ENCODE measurements around the gene KITLG. TPM values are rescaled to one million over a fixed set of nuclear protein-coding genes. Genes with fewer than 3 reads are reported as not detected.

Gene KITLG
- total and polyA plus RNA-seq, 2 of the 8 experiments (the other 6 are each of a cell fraction or from before 2014, with no cell fraction given): 1.3 to 7.8 TPM

GRCh38 chr12:88544991-88545980 is 35.0 kb downstream of the KITLG start:
- DNase-seq (ENCODE audit: low read depth in 1 of 2, low spot score in 2 of 2) (no peak), FAIRE-seq (no peak)
- Histone ChIP-seq H2BK15ac (ENCODE audit: low read length) (no peak overlapping the region), H3K23me2 (ENCODE audit: low read depth, low read length) (no peaks in the 10 kb centered on the region), H3K36me3 (ENCODE audit: control insufficient read depth in 2 of 4, insufficient read depth in 4 of 4, low read length in 3 of 4) (no peaks in the 10 kb centered on the region), H2AFZ (ENCODE audit: low read length) (no peak overlapping the region), H3K14ac (ENCODE audit: insufficient read length) (no peak overlapping the region), H3K9ac (replicated peaks in 1 of 4; ENCODE audit: extremely low read depth in 1 of 4, low read depth in 3 of 4, low read length in 3 of 4) (no peak overlapping the region), H2BK12ac (ENCODE audit: low read depth, low read length) (no peak overlapping the region), H3K9me3 (ENCODE audit: insufficient read depth in 2 of 2, low read depth in 1 of 2, low read length in 1 of 2) (no peaks in the 10 kb centered on the region), H3K79me2 (ENCODE audit: control insufficient read depth in 1 of 2, insufficient read depth in 2 of 2, low read length in 2 of 2) (no peaks in the 10 kb centered on the region), H3K18ac (ENCODE audit: extremely low read depth, low read length) (no peak overlapping the region), H2BK20ac (ENCODE audit: low read length) (no peak overlapping the region), H4K20me1 (replicated peaks in 1 of 2; ENCODE audit: control insufficient read depth in 1 of 2, insufficient read depth in 2 of 2, low read length in 2 of 2) (no peaks in the 10 kb centered on the region), H3K23ac (ENCODE audit: insufficient read length) (no peak overlapping the region), H3K27me3 (replicated peaks in 1 of 4; ENCODE audit: control insufficient read depth in 3 of 4, extremely low read depth in 1 of 4, insufficient read depth in 3 of 4, low read length in 3 of 4) (no peaks in the 10 kb centered on the region), H3K4ac (replicated peaks; ENCODE audit: insufficient read length, low read depth, low read length) (no peak overlapping the region), H3K27ac (ENCODE audit: low read depth, low read length) (no peak overlapping the region), H2BK5ac (ENCODE audit: low read depth, low read length) (0 out of 2 replicates have a peak overlapping the region, but pooled peaks have one; percentile 19), H3K4me2 (ENCODE audit: insufficient read depth in 1 of 2, low read depth in 2 of 2, low read length in 2 of 2) (no peak overlapping the region), H4K91ac (replicated peaks; ENCODE audit: insufficient read length, low read length) (no peak overlapping the region), H3K79me1 (ENCODE audit: low read depth, low read length) (no peaks in the 10 kb centered on the region), H2BK120ac (replicated peaks; ENCODE audit: low read depth, low read length) (no peak overlapping the region), H2AK5ac (ENCODE audit: low read depth, low read length) (no peak overlapping the region), H4K5ac (ENCODE audit: insufficient read length, low read depth, low read length) (no peak overlapping the region), H3K4me3 (ENCODE audit: extremely low read depth in 1 of 4, insufficient read depth in 2 of 4, low read depth in 3 of 4, low read length in 4 of 4) (no peak overlapping the region), H4K8ac (ENCODE audit: extremely low read depth, insufficient read depth, low read length) (no peak overlapping the region), H3K4me1 (replicated peaks in 1 of 4; ENCODE audit: control insufficient read depth in 3 of 4, insufficient read depth in 4 of 4, low read length in 3 of 4) (no peaks in the 10 kb centered on the region), H3K56ac (replicated peaks; ENCODE audit: insufficient read length, low read depth, low read length) (no peak overlapping the region)
- ChIA-PET CTCF (ENCODE audit: partially characterized antibody) (interaction anchor here (0.7 to 1.2 kb wide), 2 partner anchors 8 to 25 kb away, joined by 3 to 4 read pairs; no protein-coding TSS in a partner anchor), POLR2A (ENCODE audit: partially characterized antibody) (no interaction called here)
- 88% methylated on average over 10 of the region's 10 CpGs; no CpG with 5 or more reads in 1 of the 2 experiments for WGBS, 2 experiments (ENCODE audit: extremely low coverage in 1 of 2, insufficient coverage in 1 of 2, insufficient read length in 1 of 2, insufficient replicate concordance in 2 of 2, low coverage in 1 of 2, low lambda C conversion rate in 2 of 2, missing lambda C conversion rate in 1 of 2)
- no peak for TF ChIP-seq CEBPB (IDR thresholded peaks at IDR 0.05; ENCODE audit: low read depth, low read length)
- TF ChIP-seq CREB1 (IDR thresholded peaks at IDR 0.05): no peak
- no peak for TF ChIP-seq FOSL1 (IDR thresholded peaks at IDR 0.05; ENCODE audit: insufficient read depth, low read depth, low read length)
- no peak for TF ChIP-seq RAD21 (IDR thresholded peaks at IDR 0.05 in 1 of 2, conservative IDR thresholded peaks at IDR 0.05 in 1 of 2; ENCODE audit: low read depth in 2 of 2, low read length in 2 of 2)
- no peak for TF ChIP-seq YY1 (IDR thresholded peaks at IDR 0.05; ENCODE audit: low read depth, low read length)
- TF ChIP-seq KDM5A (IDR thresholded peaks at IDR 0.05; ENCODE audit: low read length): no peak
